GM23338 (cell line): ENCODE data around the gene SLC16A11. TPM values are rescaled to one million over a fixed set of nuclear protein-coding genes. Genes with fewer than 3 reads are reported as not detected.

ENCODE experiments used
- ATAC-seq: fragments of 200-7000 bp; cut with Tn5 transposase; 3 replicates; pipeline ENCODE4 v1.9.1; 2020
- DNase-seq: peaks from one replicate; pipeline ENCODE4 v3.0.0-alpha.2; 2015; ENCODE audit warnings: low spot score
- H2AFZ ChIP-seq: fragments of 200-600 bp; sonication (generic); 2 replicates; pipeline ENCODE4 v1.8.0; 2016; ENCODE audit warnings: antibody characterized with exemption, mild to moderate bottlenecking, moderate library complexity
- H3F3A ChIP-seq: fragments of 200-600 bp; sonication (generic); replicated peaks from 2 replicates; pipeline ENCODE4 v1.8.0; 2017; ENCODE audit warnings: antibody characterized with exemption, mixed run types, low read depth
- H3K27ac ChIP-seq: fragments of 200-600 bp; sonication (generic); 2 replicates; pipeline ENCODE4 v1.6.1; 2016; ENCODE audit warnings: low read depth
- H3K27me3 ChIP-seq: fragments of 200-600 bp; sonication (generic); 2 replicates; pipeline ENCODE4 v1.8.0; 2016; ENCODE audit warnings: mild to moderate bottlenecking, mixed run types, moderate library complexity; ENCODE audit not compliant: insufficient read depth
- H3K36me3 ChIP-seq: fragments of 200-600 bp; sonication (generic); 2 replicates; pipeline ENCODE4 v1.8.0; 2016; ENCODE audit warnings: mild to moderate bottlenecking; ENCODE audit not compliant: insufficient read depth
- H3K4me1 ChIP-seq: fragments of 200-600 bp; sonication (generic); 2 replicates; pipeline ENCODE4 v1.8.0; 2016; ENCODE audit warnings: mild to moderate bottlenecking, moderate library complexity; ENCODE audit not compliant: insufficient read depth
- H3K4me2 ChIP-seq: fragments of 200-600 bp; sonication (generic); 2 replicates; pipeline ENCODE4 v1.7.1; 2017; ENCODE audit warnings: mixed run types
- H3K4me3 ChIP-seq: fragments of 200-600 bp; sonication (generic); 2 replicates; pipeline ENCODE4 v1.6.1; 2016; ENCODE audit warnings: mixed run types
- H3K79me2 ChIP-seq: fragments of 200-600 bp; sonication (generic); replicated peaks from 2 replicates; pipeline ENCODE4 v1.8.0; 2017; ENCODE audit warnings: mild to moderate bottlenecking; ENCODE audit not compliant: insufficient read depth
- H3K9me2 ChIP-seq: fragments of 200-600 bp; sonication (generic); 2 replicates; pipeline ENCODE4 v1.8.0; 2017; ENCODE audit not compliant: insufficient read depth
- H4K20me1 ChIP-seq: fragments of 200-600 bp; sonication (generic); replicated peaks from 2 replicates; pipeline ENCODE4 v1.8.0; 2017; ENCODE audit warnings: mild to moderate bottlenecking; ENCODE audit not compliant: insufficient read depth
- H3K27ac Mint-ChIP-seq: 2 replicates; pipeline ENCODE4 v1.8.0; 2020; ENCODE audit warnings: inconsistent platforms, mild to moderate bottlenecking, moderate library complexity, mixed read lengths
- H3K27me3 Mint-ChIP-seq: 3 replicates; pipeline ENCODE4 v1.8.0; 2022; ENCODE audit warnings: low read depth, mild to moderate bottlenecking, moderate library complexity, mixed read lengths, inconsistent platforms; ENCODE audit not compliant: insufficient read depth, poor library complexity
- H3K36me3 Mint-ChIP-seq: 3 replicates; pipeline ENCODE4 v1.8.0; 2021; ENCODE audit warnings: low read depth, mild to moderate bottlenecking, inconsistent platforms, moderate library complexity, mixed read lengths
- H3K4me1 Mint-ChIP-seq: 3 replicates; pipeline ENCODE4 v1.8.0; 2020; ENCODE audit warnings: mild to moderate bottlenecking, inconsistent platforms, mixed read lengths
- H3K4me3 Mint-ChIP-seq: 3 replicates; pipeline ENCODE4 v1.8.0; 2021; ENCODE audit warnings: moderate library complexity, mild to moderate bottlenecking, inconsistent platforms, mixed read lengths
- H3K9me3 Mint-ChIP-seq: 3 replicates; pipeline ENCODE4 v1.8.0; 2020; ENCODE audit warnings: moderate library complexity, mild to moderate bottlenecking, inconsistent platforms, mixed read lengths
- CREB1 ChIP-seq: fragments of 250-450 bp; sonication (Bioruptor Pico); IDR thresholded peaks from 2 replicates; pipeline ENCODE4 v1.5.0; 2020; ENCODE audit warnings: low read depth, mild to moderate bottlenecking, moderate library complexity
- CTCF ChIP-seq, 2 experiments: fragments of 200-600 bp in 1 of 2; sonication (generic) in 1 of 2; conservative IDR thresholded peaks; 2 replicates each; pipeline versions ENCODE4 v1.5.1 to v1.6.1; 2016 to 2017; ENCODE audit warnings: antibody characterized with exemption in 2 of 2, low read depth in 2 of 2, mild to moderate bottlenecking in 2 of 2, moderate library complexity in 1 of 2
- ETS1 ChIP-seq: IDR thresholded peaks from 2 replicates; pipeline ENCODE4 v1.6.1; 2016; ENCODE audit warnings: antibody characterized with exemption
- EZH2 ChIP-seq: fragments of 200-600 bp; sonication (generic); IDR thresholded peaks from one replicate; pipeline ENCODE4 v1.8.0; 2017; ENCODE audit warnings: antibody characterized with exemption, mild to moderate bottlenecking, low read depth; ENCODE audit not compliant: unreplicated experiment
- EZH2phosphoT487 ChIP-seq: fragments of 200-600 bp; sonication (generic); IDR thresholded peaks from one replicate; pipeline ENCODE4 v1.8.1; 2018; ENCODE audit warnings: antibody characterized with exemption; ENCODE audit not compliant: unreplicated experiment
- JUNB ChIP-seq: IDR thresholded peaks from one replicate; pipeline ENCODE4 v1.6.1; 2016; ENCODE audit warnings: antibody characterized with exemption; ENCODE audit not compliant: unreplicated experiment
- NANOG ChIP-seq: IDR thresholded peaks from 2 replicates; pipeline ENCODE4 v1.6.1; 2016; ENCODE audit warnings: antibody characterized with exemption, borderline replicate concordance
- POLR2AphosphoS5 ChIP-seq: IDR thresholded peaks from 2 replicates; pipeline ENCODE4 v1.6.1; 2016; ENCODE audit warnings: antibody characterized with exemption, low read depth
- STAT1 ChIP-seq: IDR thresholded peaks from one replicate; pipeline ENCODE4 v1.6.1; 2016; ENCODE audit warnings: antibody characterized with exemption; ENCODE audit not compliant: unreplicated experiment
- ZNF114 ChIP-seq: fragments of 250-450 bp; sonication (Bioruptor Pico); IDR thresholded peaks from 2 replicates; pipeline ENCODE4 v1.5.0; 2020; ENCODE audit warnings: mild to moderate bottlenecking, moderate library complexity
- polyA plus RNA-seq: library from polyadenylated mRNA; unstranded; fragments of >200 nt; fragmentation: Nextera tagmentation; extraction: Ambion mirVana; gene quantifications from 2 replicates; pipeline ENCODE4 v1.2.1, GENCODE V29; 2016
- total RNA-seq: library from RNA; depleted of rRNA; stranded (reverse); fragments of >200 nt; shearing (Covaris generic); gene quantifications from 2 replicates; pipeline ENCODE4 v1.2.3, GENCODE V29; 2014

Gene SLC16A11
- total and polyA plus RNA-seq, 2 experiments from 2014 or later = 0.42 to 0.68 TPM

- no peak overlapping the region for H3K27ac ChIP-seq
- H4K20me1 ChIP-seq = no peaks in the 10 kb centered on the region
- TF ChIP-seq ZNF114 (CRISPR knock-in tag) (no peak), ETS1 (no peak), EZH2 (no peak), CTCF (conservative IDR thresholded peaks at IDR 0.05; ENCODE audit: low read depth in 2 of 2) (no peak)
- Mint-ChIP-seq H3K4me1 (no peaks in the 10 kb centered on the region; the same call in 2 of the 3 replicates), H3K9me3 (peaks cover 2% of the 10 kb centered on the region; the same call in 2 of the 3 replicates), H3K36me3 (no peaks in the 10 kb centered on the region; the same call in 2 of the 3 replicates), H3K27ac (no peak overlapping the region), H3K27me3 (peaks cover 12% of the 10 kb centered on the region), H3K4me3 (no peak overlapping the region; the same call in 2 of the 3 replicates)
- DNase-seq = no peak
- no peaks in the 10 kb centered on the region for H3K79me2 ChIP-seq
- H3K9me2 ChIP-seq = no peaks in the 10 kb centered on the region
- H3F3A ChIP-seq = no peaks in the 10 kb centered on the region
- H3K27me3 ChIP-seq = no peaks in the 10 kb centered on the region
- no peak overlapping the region for H2AFZ ChIP-seq
- H3K4me3 ChIP-seq = no peak overlapping the region
- H3K36me3 ChIP-seq = no peaks in the 10 kb centered on the region
- no peaks in the 10 kb centered on the region for H3K4me1 ChIP-seq
- H3K4me2 ChIP-seq = no peak overlapping the region
- ATAC-seq = no peak
These were observed 34.8 kb upstream of the SLC16A11 start for GRCh38 chr17:7078711-7079110.

GRCh38 chr17:7077911-7078546, 34.1 kb upstream of the SLC16A11 start:
- Mint-ChIP-seq H3K4me3 (no peak overlapping the region), H3K9me3 (peaks cover 2% of the 10 kb centered on the region; the same call in 2 of the 3 replicates), H3K36me3 (no peaks in the 10 kb centered on the region; the same call in 2 of the 3 replicates), H3K4me1 (no peaks in the 10 kb centered on the region), H3K27me3 (peaks cover 13% of the 10 kb centered on the region), H3K27ac (no peak overlapping the region)
- Histone ChIP-seq H2AFZ (no peak overlapping the region), H3K36me3 (no peaks in the 10 kb centered on the region), H3K9me2 (no peaks in the 10 kb centered on the region), H3K27me3 (no peaks in the 10 kb centered on the region), H3F3A (no peaks in the 10 kb centered on the region), H3K4me3 (no peak overlapping the region), H3K27ac (no peak overlapping the region), H3K4me2 (no peak overlapping the region), H4K20me1 (no peaks in the 10 kb centered on the region), H3K79me2 (no peaks in the 10 kb centered on the region), H3K4me1 (no peaks in the 10 kb centered on the region)
- ATAC-seq = no peak
- no peak for DNase-seq
- TF ChIP-seq ZNF114 (CRISPR knock-in tag) (no peak), NANOG (no peak), ETS1 (no peak), POLR2AphosphoS5 (no peak), EZH2phosphoT487 (no peak), EZH2 (no peak), STAT1 (no peak), CTCF (conservative IDR thresholded peaks at IDR 0.05; ENCODE audit: low read depth in 2 of 2) (no peak), JUNB (no peak), CREB1 (CRISPR knock-in tag) (no peak)
